Smooth muscle cell of bladder (primary cell): Measurements from ENCODE around the gene NANS. TPM values are rescaled to one million over a fixed set of nuclear protein-coding genes. Genes with fewer than 3 reads are reported as not detected.

Experiments
- total RNA-seq: library from RNA; depleted of rRNA; stranded (reverse); fragments of >200 nt; gene quantifications from 2 replicates; pipeline ENCODE4 v1.2.3, GENCODE V29; 2014

NANS gene, protein sequence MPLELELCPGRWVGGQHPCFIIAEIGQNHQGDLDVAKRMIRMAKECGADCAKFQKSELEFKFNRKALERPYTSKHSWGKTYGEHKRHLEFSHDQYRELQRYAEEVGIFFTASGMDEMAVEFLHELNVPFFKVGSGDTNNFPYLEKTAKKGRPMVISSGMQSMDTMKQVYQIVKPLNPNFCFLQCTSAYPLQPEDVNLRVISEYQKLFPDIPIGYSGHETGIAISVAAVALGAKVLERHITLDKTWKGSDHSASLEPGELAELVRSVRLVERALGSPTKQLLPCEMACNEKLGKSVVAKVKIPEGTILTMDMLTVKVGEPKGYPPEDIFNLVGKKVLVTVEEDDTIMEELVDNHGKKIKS
- total RNA-seq: 83.2 and 102 TPM in 2 replicates

DNA sequence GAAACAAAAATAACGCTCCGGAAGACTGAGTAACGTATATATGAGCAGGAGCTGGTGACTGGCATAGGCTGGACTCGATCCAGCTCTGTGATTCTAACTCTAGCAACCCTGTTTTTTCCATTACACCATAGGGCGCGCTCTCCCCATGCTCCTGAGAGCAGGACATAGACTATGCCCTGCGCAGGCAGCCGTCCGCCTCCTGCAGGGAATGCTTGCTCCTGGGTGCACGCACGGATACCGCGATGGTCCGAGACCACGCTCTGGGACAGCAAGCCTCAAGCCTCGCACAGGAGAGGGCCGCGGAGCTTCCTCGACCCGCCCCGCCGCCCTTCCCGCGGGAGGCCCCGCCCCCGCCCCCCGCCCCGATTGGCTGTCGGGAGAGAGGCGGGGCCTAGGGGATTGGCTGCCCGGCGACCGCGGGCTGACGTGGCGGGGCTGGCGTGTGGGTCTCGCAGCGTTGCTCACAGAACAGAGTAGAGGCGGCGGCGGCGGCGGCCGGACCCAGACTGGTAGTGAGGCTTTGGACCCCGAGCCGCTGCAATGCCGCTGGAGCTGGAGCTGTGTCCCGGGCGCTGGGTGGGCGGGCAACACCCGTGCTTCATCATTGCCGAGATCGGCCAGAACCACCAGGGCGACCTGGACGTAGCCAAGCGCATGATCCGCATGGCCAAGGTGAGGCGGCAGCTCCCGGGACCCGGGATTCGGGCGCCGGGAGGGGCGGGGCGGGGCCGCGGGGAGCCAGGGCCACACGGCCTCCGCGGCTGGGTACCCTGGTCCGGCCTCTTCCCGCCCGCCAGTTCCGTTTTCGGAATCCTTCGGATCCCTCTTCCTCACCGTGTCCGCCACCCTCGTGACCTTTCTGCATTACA is at the start of gene NANS:
TSS of gene NANS (plus strand) at position 464 of the 869 bp plus-strand sequence. CDS start at position 541, 77 bp downstream.

DNA sequence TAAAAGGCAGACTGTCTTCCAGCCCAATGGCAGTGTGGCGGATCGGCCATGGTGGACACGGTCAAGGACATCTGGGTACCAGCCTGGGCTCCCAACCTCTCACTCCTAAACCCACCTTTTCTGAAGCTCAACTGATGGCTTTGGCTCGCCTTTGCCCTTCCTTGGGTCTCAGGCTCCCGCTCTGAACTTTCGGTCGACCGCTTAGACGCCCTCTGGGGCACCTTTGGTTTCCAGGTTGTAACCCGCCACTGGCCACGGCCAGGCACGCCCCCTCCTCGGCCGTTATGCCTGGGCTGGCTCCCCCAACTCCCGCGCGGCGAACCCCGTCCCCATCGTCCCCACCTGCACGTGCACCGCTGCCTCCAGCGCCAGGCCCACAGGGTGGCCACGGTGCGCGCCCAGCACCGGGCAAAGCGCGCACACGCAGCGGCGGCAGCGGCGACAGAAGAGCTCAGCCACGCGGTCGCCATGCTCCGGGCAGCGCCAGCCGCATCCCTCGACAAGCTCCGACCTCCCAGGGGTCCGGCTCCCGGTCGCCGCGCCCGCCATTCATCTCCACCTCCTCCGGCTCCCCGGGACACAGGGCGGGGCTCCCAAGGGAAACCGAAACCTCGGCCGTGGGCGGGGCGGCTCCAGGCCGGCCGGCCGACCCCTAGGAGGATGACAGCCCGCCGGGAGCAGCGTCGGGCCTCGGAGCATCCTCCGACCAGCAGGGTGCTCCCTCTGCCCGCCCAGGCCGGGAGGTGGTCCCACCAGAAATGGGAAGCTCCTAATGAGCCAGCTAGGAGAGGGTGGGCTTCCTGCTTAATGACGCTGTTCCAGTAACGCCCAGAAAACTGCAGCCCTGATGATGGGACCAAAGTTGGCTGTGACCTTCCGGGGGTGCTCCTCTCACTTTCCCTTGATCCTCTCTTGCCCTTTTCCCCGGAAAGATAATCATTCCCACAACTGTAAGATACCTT is 62.4 kb downstream of the NANS start, which contains the start of gene TRIM14:
TSS of gene TRIM14 (minus strand) at position 583 of the 962 bp plus-strand sequence. CDS start at position 549, 34 bp downstream.

Other genes starting within 250 kb of the NANS start
- not detected in 2 replicates for gene FOXE1, start 203.5 kb upstream of the NANS start, total RNA-seq
- gene TRMO, start 134.2 kb upstream of the NANS start, total RNA-seq: 13.7 and 14.9 TPM in 2 replicates
- gene HEMGN, start 118.6 kb upstream of the NANS start, total RNA-seq: not detected in 2 replicates
- 7.8 and 10.2 TPM in 2 replicates for gene ANP32B, start 73.4 kb upstream of the NANS start, total RNA-seq
- 1.8 and 2.6 TPM in 2 replicates for gene TRIM14, start 62.5 kb downstream of the NANS start, total RNA-seq
- 0.28 and 0.57 TPM in 2 replicates for gene CORO2A, start 135.9 kb downstream of the NANS start, total RNA-seq
- 12.7 and 13.5 TPM in 2 replicates for gene TBC1D2, start 198.9 kb downstream of the NANS start, total RNA-seq